ENCODE results near the gene MGARP.
"Not testable (repeated sequence)": the region's sequence is repeated elsewhere in the genome, so short reads cannot be mapped to it uniquely, and the experiment has no call there.

The MGARP gene

GRCh38 chr4:139279760-139280620 lies at the start of gene MGARP:
Gene MGARP (minus strand): TSS chr4:139280225. CDS start chr4:139280158, 67 bp downstream.
- DNase-seq, result no peak

GRCh38 chr4:139329665-139330200 lies 49.7 kb upstream of the MGARP start:
- no peak for DNase-seq

- no peak for DNase-seq
These were observed 44.6 kb upstream of the MGARP start for GRCh38 chr4:139324620-139325019.

- DNase-seq, result not testable (repeated sequence)
These were observed 42.5 kb upstream of the MGARP start for GRCh38 chr4:139322541-139322940.

GRCh38 chr4:139322070-139322469 lies 42.0 kb upstream of the MGARP start:
- not testable (repeated sequence) for DNase-seq

- DNase-seq, result no peak
These were observed 39.5 kb upstream of the MGARP start for GRCh38 chr4:139319571-139319970.

GRCh38 chr4:139317635-139318034 lies 37.6 kb upstream of the MGARP start:
- DNase-seq, result no peak

- no peak for DNase-seq
These were observed 36.7 kb upstream of the MGARP start for GRCh38 chr4:139316733-139317132.

GRCh38 chr4:139315221-139315675 lies 35.2 kb upstream of the MGARP start:
- DNase-seq, result no peak

GRCh38 chr4:139314047-139314800 lies 34.2 kb upstream of the MGARP start:
- DNase-seq, result no peak

- not testable (repeated sequence) for DNase-seq
These were observed 33.4 kb upstream of the MGARP start for GRCh38 chr4:139313414-139313813.

GRCh38 chr4:139312552-139313332 lies 32.7 kb upstream of the MGARP start:
- no peak for DNase-seq

GRCh38 chr4:139311909-139312308 lies 31.9 kb upstream of the MGARP start:
- DNase-seq, result no peak

GRCh38 chr4:139304920-139305319 lies 24.9 kb upstream of the MGARP start:
- no peak for DNase-seq

- peak; percentile 20 for DNase-seq
These were observed 22.0 kb upstream of the MGARP start, which contains the start of gene NDUFC1 for GRCh38 chr4:139301821-139302611. Gene NDUFC1 (minus strand): TSS chr4:139302477. CDS start chr4:139295798, 6,679 bp downstream.

- peak; percentile 92 for DNase-seq
These were observed 21.2 kb upstream of the MGARP start, which contains the start of gene NAA15 for GRCh38 chr4:139301113-139301820. Gene NAA15 (plus strand): TSS chr4:139301505. CDS start chr4:139301778, 273 bp downstream.

- DNase-seq, result no peak
These were observed 20.5 kb upstream of the MGARP start for GRCh38 chr4:139300431-139301112.

- no peak for DNase-seq
These were observed 19.5 kb upstream of the MGARP start for GRCh38 chr4:139299536-139299935.

GRCh38 chr4:139297001-139297410 lies 17.0 kb upstream of the MGARP start:
- DNase-seq, result no peak

- no peak for DNase-seq
These were observed 15.9 kb upstream of the MGARP start for GRCh38 chr4:139295942-139296299.
